Inferior parietal cortex (tissue), 1 donor: ENCODE measurements around the gene ZNRF4.
"Not testable (repeated sequence)": the region's sequence is repeated elsewhere in the genome, so short reads cannot be mapped to it uniquely, and the experiment has no call there.

Experiments used
- DNase-seq: peaks from one replicate; pipeline ENCODE4 v3.0.0-alpha.2; 2016; ENCODE audit errors: extremely low spot score

Gene ZNRF4, protein sequence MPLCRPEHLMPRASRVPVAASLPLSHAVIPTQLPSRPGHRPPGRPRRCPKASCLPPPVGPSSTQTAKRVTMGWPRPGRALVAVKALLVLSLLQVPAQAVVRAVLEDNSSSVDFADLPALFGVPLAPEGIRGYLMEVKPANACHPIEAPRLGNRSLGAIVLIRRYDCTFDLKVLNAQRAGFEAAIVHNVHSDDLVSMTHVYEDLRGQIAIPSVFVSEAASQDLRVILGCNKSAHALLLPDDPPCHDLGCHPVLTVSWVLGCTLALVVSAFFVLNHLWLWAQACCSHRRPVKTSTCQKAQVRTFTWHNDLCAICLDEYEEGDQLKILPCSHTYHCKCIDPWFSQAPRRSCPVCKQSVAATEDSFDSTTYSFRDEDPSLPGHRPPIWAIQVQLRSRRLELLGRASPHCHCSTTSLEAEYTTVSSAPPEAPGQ

GRCh38 chr19:5455367-5456129 lies at the start of gene ZNRF4:
ZNRF4 (plus strand) TSS chr19:5455417; CDS start chr19:5455492, 75 bp downstream.
- no peak for DNase-seq

DNA sequence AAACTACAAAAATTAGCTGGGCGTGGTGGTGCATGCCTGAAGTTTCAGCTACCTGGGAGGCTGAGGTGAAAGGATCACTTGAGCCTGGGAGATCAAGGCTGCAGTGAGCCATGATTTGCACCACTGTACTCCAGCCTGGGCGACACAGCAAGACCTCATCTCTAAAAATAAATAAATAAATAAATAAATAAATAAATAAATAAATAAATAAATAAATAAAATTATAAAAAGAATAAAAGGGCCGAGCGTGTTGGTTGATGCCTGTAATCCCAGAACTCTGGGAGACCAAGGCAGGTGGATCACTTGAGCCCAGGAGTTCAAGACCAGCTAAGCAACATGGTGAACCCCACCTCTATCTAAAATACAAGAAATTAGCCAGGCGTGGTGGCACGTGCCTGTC lies 49.0 kb upstream of the ZNRF4 start:
- not testable (repeated sequence) for DNase-seq

GRCh38 chr19:5406816-5407215 lies 48.4 kb upstream of the ZNRF4 start:
- peak; percentile 14 for DNase-seq

GRCh38 chr19:5407356-5407755 lies 47.9 kb upstream of the ZNRF4 start:
- DNase-seq, result peak; percentile 63

- DNase-seq, result no peak
These were observed 37.5 kb upstream of the ZNRF4 start for GRCh38 chr19:5417495-5418436.

GRCh38 chr19:5418677-5419076 lies 36.5 kb upstream of the ZNRF4 start:
- DNase-seq, result no peak

GRCh38 chr19:5420953-5421352 lies 34.3 kb upstream of the ZNRF4 start:
- no peak for DNase-seq

GRCh38 chr19:5423567-5424125 lies 31.6 kb upstream of the ZNRF4 start:
- DNase-seq, result no peak

DNA sequence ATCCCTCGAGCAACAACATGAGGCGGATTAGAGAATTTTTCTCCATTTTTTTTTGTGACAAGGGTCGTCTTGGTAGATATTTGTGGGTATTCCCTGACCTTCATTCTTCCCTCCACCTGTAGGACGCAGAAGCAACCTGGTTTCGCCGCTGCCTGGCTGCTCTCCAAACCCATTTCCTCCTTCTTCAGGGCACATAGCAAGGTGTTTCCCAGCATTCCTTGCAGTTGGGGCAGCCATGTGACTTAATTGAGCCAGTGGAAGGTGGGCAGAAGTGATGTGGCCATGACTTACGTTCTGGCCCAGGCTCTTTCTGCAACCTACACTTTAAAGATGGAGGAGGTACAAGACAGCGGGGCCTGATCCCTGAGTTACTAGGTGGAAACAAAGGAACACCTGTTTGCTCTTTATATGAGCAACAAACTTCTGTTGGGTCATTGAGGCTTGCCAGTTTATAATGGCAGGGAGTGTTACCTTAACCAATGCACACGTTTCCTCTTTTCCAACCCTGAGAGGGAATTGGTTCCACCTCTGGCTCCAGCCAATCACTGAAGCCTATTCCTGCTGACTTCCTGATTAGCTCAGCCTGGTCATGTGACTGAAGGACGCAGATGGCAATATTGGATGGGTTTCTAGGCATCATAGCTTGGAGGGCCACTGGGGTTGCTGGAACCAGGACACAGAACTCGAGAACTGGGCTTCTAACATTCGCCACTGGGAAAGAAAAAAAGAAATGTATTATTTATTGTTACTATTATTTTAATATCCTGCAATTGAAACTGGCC lies 30.8 kb upstream of the ZNRF4 start:
- DNase-seq, result no peak

DNA sequence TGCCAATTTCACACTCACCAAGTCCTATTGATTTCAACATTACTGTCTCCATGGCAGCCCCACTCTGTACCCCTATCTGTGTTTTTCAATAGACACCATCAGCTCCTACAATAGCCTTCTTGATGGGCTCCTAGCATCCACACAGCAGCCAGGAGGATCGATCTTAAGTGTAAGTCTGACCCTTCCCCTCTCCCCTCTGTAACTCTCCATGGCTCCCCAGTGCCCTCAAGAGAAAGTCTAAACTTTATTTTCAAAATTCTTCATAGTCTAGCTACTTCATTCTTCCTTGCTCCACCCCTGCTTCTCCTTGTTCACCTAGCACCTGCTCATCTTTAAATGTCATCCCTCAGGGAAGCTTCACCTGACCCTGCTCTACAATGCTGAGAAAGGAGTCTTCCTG lies 30.0 kb upstream of the ZNRF4 start:
- DNase-seq, result no peak

- DNase-seq, result no peak
These were observed 25.0 kb upstream of the ZNRF4 start for GRCh38 chr19:5430237-5430636.

GRCh38 chr19:5432687-5433086 lies 22.5 kb upstream of the ZNRF4 start:
- no peak for DNase-seq

- no peak for DNase-seq
These were observed 20.8 kb upstream of the ZNRF4 start for GRCh38 chr19:5434351-5434917.

- no peak for DNase-seq
These were observed 20.1 kb upstream of the ZNRF4 start for GRCh38 chr19:5434970-5435641.

- DNase-seq, result no peak
These were observed 19.6 kb upstream of the ZNRF4 start for GRCh38 chr19:5435642-5436017.

- DNase-seq, result peak; percentile 52
These were observed 18.9 kb upstream of the ZNRF4 start for GRCh38 chr19:5436106-5436947.

GRCh38 chr19:5436948-5437306 lies 18.3 kb upstream of the ZNRF4 start:
- no peak for DNase-seq

- DNase-seq, result not testable (repeated sequence)
These were observed 16.5 kb upstream of the ZNRF4 start for GRCh38 chr19:5438756-5439155.

- DNase-seq, result no peak
These were observed 15.8 kb upstream of the ZNRF4 start for GRCh38 chr19:5439452-5439851.
